Adrenal gland (tissue), 12 donors: Measurements from ENCODE around the gene FANCG. TPM values are rescaled to one million over a fixed set of nuclear protein-coding genes. Genes with fewer than 3 reads are reported as not detected.

Experiments
- DNase-seq, 7 donors: peaks; one replicate each; pipeline ENCODE4 v3.0.0-alpha.2; 2019 to 2020
- H3K27ac ChIP-seq, 5 donors: fragments of 200-600 bp; sonication (generic) in 4 of 5; 1 replicate in 3 of 5; 2 replicates in 2 of 5; pipeline versions ENCODE4 v1.5.1 to v1.8.0; 2016 to 2020; ENCODE audit warnings: mild to moderate bottlenecking in 1 of 5
- H3K27me3 ChIP-seq: fragments of 200-600 bp; 2 replicates; pipeline ENCODE4 v1.8.0; 2021
- H3K36me3 ChIP-seq, 2 donors: fragments of 200-600 bp; replicated peaks in 1 of 2; 1 replicate in 1 of 2; 2 replicates in 1 of 2; pipeline versions ENCODE4 v1.5.1 to v1.8.0; 2018 to 2022
- H3K4me1 ChIP-seq, 2 donors: fragments of 200-600 bp; replicated peaks in 1 of 2; 1 replicate in 1 of 2; 2 replicates in 1 of 2; pipeline versions ENCODE4 v1.5.1 to v1.8.0; 2018 to 2021
- H3K4me3 ChIP-seq, 4 donors: fragments of 200-600 bp; sonication (generic) in 3 of 4; one replicate each; pipeline ENCODE4 v1.5.1; 2016 to 2018
- H3K9me3 ChIP-seq, 3 donors: fragments of 200-600 bp; sonication (generic) in 1 of 3; replicated peaks in 1 of 3; 1 replicate in 2 of 3; 2 replicates in 1 of 3; pipeline versions ENCODE4 v1.5.1 to v1.8.0; 2016 to 2021
- POLR2A ChIP-seq, 2 donors: fragments of 450-650 bp; IDR thresholded peaks; one replicate each; pipeline ENCODE4 v1.6.1; 2017; ENCODE audit warnings: antibody characterized with exemption in 2 of 2, mild to moderate bottlenecking in 2 of 2, moderate library complexity in 1 of 2
- WGBS, 4 donors: extraction: QIAGEN DNeasy Blood & Tissue Kit in 2 of 4; methylation state at CpG; one replicate each; pipeline versions ENCODE4 v1.1.5 to v1.1.7; 2013 to 2017; 5-methylcytosine and 5-hydroxymethylcytosine counted together
- intact Hi-C, 2 donors: fragments of 100-400 bp; cut with DNase I; formaldehyde crosslinking; loops; one replicate each; pipeline versions ENCODE4 v1.14.1 to v1.15.0; 2022 to 2023
- polyA plus RNA-seq, 3 donors: library from polyadenylated mRNA; stranded (reverse); fragments of 200-250 nt in 2 of 3; fragments of 350-450 nt in 1 of 3; fragmentation: Illumina TruSeq in 1 of 3; extraction: RNeasy Lipid Tissue Mini Kit (QIAGEN cat#74804) in 1 of 3; gene quantifications; one replicate each; pipeline ENCODE4 v1.2.3, GENCODE V29; 2013 to 2014
- total RNA-seq, 9 donors: library from RNA; depleted of rRNA in 4 of 9; stranded (reverse); fragments of >200 nt in 4 of 9; fragments of 120-200 nt in 1 of 9; fragmentation: NEBNext Ultra II Directional in 1 of 9; extraction: Animal tissue kit (Norgen Biotek cat#: 25700) in 1 of 9; gene quantifications; one replicate each; pipeline versions ENCODE4 v1.1.0 to v1.2.4, GENCODE V29; 2013 to 2023
- TF ChIP-seq, protein P1 (sequence below), 6 experiments: fragments of 450-650 bp in 4 of 6; fragments of 200-600 bp in 2 of 6; sonication (generic) in 1 of 6; IDR thresholded peaks; 1 replicate in 5 of 6; 2 replicates in 1 of 6; pipeline versions ENCODE4 v1.5.1 to v1.8.0; 2016 to 2021; ENCODE audit warnings: antibody characterized with exemption in 6 of 6, mild to moderate bottlenecking in 2 of 6, moderate library complexity in 1 of 6
- donor health status: healthy with polysubstance abuse.
- donor health status: Bipolar disorder and iron deficiency.
- donor health status: DM: yes; HTN: yes; CAD: no.
- donor health status: DM: no; HTN: no; CAD: no.
- donor health status: DM: no; HTN: no; CAD: no.
- donor health status: DM: yes; HTN: yes; CAD: no.

The FANCG gene
- total and polyA plus RNA-seq, 12 donors = 5.5 to 31.2 (median 13.4) TPM

DNA sequence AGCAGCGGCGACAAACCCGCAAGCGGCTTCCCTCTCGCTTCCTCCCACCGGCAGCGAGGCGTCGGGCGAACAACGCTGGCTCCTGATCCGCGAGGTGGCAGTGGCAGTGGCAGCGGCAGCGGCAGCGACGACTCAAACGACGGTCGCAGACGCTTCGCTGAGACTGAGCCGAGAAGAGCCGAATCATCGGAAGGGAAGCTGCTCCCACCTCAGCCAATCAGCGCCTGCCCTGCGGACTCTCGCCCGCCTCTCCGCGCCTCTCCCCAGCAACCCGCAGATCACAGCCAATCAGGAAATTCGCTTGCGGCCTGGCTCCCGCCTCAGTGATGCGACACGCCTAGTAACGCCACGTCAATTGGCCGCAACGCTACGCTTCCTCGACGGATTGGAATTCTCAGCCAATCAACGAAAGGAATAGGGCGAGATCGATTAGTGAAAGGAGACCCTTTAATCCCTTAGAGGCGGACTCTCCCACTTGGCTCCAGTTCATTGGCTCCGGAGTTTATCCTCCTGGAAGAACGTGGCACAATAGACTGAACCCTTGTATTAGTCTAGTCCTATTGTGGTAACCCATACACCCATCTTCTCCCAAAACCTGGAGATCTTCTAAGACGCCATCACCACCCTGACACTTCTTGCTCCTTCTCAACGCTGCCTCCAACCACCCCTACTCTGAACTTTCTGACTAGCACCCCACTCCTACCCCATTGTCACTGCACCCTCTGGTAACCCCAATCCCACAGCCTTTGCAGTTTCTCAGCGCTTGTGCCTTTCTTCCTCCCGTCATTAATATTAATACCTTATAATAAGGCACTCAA lies 7.1 kb downstream of the FANCG start, which contains the start of gene VCP:
Gene VCP, minus strand, starts transcription at position 165 of the 818 bp plus-strand sequence. CDS start 272 bp downstream, outside the sequence.
- peaks cover 36 to 38% of the 10 kb centered on the region in 2 donors for H3K4me1 ChIP-seq
- DNase-seq = peak; percentile 98 to 100 (median 99)
- H3K9me3 ChIP-seq = no peaks in the 10 kb centered on the region
- peaks cover 0 to 7% of the 10 kb centered on the region in 2 donors for H3K36me3 ChIP-seq
- peak within 1 kb of the TSS; percentile 99 to 100 (median 100) for H3K27ac ChIP-seq
- peak within 1 kb of the TSS; percentile 37 to 89 (median 69) for H3K4me3 ChIP-seq
- intact Hi-C loops = no loop called here
- peak; percentile 97 to 99 for TF ChIP-seq POLR2A (IDR thresholded peaks at IDR 0.05)
- TF ChIP-seq, protein P1, sequence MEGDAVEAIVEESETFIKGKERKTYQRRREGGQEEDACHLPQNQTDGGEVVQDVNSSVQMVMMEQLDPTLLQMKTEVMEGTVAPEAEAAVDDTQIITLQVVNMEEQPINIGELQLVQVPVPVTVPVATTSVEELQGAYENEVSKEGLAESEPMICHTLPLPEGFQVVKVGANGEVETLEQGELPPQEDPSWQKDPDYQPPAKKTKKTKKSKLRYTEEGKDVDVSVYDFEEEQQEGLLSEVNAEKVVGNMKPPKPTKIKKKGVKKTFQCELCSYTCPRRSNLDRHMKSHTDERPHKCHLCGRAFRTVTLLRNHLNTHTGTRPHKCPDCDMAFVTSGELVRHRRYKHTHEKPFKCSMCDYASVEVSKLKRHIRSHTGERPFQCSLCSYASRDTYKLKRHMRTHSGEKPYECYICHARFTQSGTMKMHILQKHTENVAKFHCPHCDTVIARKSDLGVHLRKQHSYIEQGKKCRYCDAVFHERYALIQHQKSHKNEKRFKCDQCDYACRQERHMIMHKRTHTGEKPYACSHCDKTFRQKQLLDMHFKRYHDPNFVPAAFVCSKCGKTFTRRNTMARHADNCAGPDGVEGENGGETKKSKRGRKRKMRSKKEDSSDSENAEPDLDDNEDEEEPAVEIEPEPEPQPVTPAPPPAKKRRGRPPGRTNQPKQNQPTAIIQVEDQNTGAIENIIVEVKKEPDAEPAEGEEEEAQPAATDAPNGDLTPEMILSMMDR (IDR thresholded peaks at IDR 0.05) = no peak
- no peaks in the 10 kb centered on the region for H3K27me3 ChIP-seq
- 4 to 29% (median 5%) methylated on average over 9 to 54 of the region's 54 CpGs for WGBS, 4 donors

DNA sequence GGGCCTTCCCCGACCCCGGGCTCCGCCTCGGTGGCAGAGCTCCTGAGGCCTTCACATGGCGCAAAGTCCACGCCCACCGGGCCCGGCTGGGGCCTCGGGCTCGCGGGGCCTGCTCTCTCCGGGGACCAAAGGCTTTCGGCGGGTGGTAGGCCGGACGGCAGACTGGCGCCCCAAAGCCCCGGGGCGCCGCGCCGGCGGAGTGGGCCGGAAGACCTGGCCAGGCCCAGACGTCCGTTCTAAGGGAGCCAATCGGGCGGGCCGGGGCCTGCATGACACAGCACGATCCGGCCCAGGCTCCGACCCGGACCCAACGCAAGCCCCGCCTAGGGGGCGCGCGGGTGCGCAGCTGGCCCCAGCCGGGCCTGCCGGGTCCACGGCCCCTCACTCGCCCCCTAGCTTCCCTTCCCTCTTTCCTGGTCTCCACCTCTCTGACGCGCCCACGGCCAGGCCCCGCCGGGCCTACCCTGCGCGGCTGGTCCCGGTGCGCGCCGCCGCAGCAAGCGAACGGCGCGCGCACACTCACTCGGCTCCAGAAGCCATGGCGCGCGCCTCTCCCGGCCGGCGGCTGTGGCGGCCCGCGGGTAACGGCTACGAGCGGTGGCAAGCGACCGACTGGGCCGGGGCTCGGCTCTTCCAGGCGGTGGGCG lies 7.8 kb downstream of the FANCG start:
- Histone ChIP-seq H3K4me3 (peak overlapping the region; percentile 37 to 89 (median 69)), H3K9me3 (no peaks in the 10 kb centered on the region), H3K27ac (peak overlapping the region; percentile 99 to 100 (median 100)), H3K4me1 (peaks cover 38 to 39% of the 10 kb centered on the region in 2 donors), H3K36me3 (peaks cover 0 to 14% of the 10 kb centered on the region in 2 donors), H3K27me3 (no peaks in the 10 kb centered on the region)
- DNase-seq = peak; percentile 79 to 93 (median 87)
- 0 to 1% (median 1%) methylated on average over 2 to 79 of the region's 79 CpGs; no CpG with 5 or more reads in 1 of the 4 donors for WGBS, 4 donors
- intact Hi-C loops = no loop called here
- TF ChIP-seq POLR2A (IDR thresholded peaks at IDR 0.05) = no peak
- TF ChIP-seq, protein P1 (IDR thresholded peaks at IDR 0.05) = peak in 3 of 6 experiments; percentile 26 to 42 (median 31)

DNA sequence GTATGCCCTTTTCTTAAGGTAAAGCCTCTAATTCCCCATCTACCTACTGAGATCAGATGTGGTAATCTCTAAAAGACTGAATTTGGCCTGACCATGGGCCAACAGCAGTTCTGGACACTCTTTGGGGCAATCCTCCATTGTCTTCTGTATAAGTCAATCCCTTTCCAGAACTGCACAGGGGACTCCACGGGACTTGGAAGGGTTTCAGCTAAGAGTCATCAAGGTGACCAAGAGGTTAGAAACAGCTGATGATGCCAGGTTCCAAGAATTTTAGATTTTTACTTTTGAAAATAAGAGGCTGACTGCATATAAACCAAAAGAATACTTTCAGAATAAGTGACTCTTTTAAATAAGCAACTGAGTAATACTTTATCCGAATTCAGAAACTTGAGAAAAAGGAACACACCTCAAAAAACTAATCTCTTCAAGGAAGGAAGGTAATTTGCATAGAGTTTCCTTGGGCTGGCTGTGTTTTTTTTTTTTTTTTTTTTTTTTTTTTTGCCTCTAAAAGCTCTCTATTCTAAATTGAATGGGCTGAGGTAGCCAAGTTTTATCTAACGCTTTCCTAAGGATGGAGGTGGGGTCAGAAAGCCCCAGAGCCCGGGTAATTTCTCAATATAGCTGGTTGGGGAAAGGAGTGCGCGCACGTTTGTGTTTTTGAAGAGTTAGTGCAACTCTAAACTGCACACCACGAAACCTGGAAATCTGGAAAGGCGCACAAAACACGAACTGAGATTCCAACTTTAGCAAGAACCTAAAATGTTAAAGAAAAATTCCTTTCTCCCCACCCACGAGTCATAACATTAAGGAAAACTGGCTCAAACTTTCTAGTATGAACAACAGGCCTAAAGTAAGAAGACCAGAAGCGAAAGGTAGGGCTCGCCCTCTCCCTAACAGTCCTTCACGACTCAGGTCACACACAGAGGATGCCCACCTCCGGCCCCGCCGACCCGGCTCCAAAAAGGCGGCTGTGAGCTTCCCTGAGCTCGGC lies 8.6 kb downstream of the FANCG start:
- TF ChIP-seq POLR2A (IDR thresholded peaks at IDR 0.05) = no peak
- WGBS, 4 donors = 1 to 2% (median 1%) methylated on average over 15 to 20 of the region's 20 CpGs
- H3K36me3 ChIP-seq = peaks cover 0 to 22% of the 10 kb centered on the region in 2 donors
- DNase-seq = peak in 5 of 7 donors; percentile 49 to 65 (median 62)
- peak overlapping the region; percentile 99 to 100 (median 100) for H3K27ac ChIP-seq
- peaks cover 38 to 39% of the 10 kb centered on the region in 2 donors for H3K4me1 ChIP-seq
- intact Hi-C loops = no loop called here
- no peaks in the 10 kb centered on the region for H3K27me3 ChIP-seq
- H3K4me3 ChIP-seq = peak overlapping the region; percentile 37 to 89 (median 69)
- H3K9me3 ChIP-seq = no peaks in the 10 kb centered on the region

GRCh38 chr9:35069020-35069419 lies 10.7 kb downstream of the FANCG start:
- WGBS, 4 donors = 38 to 55% (median 41%) methylated on average over 4 of the region's 4 CpGs
- DNase-seq = no peak
- intact Hi-C loops = loop anchor here in 1 of 2 donors (10.0 kb wide), 1 partner anchor 74 kb away; no protein-coding TSS in a partner anchor
- H3K36me3 ChIP-seq = peaks cover 0 to 43% of the 10 kb centered on the region in 2 donors
- TF ChIP-seq, protein P1 (IDR thresholded peaks at IDR 0.05) = no peak
- TF ChIP-seq POLR2A (IDR thresholded peaks at IDR 0.05) = no peak
- H3K27ac ChIP-seq = peak overlapping the region in 1 of 5 donors; percentile 20
- H3K9me3 ChIP-seq = no peaks in the 10 kb centered on the region
- H3K4me3 ChIP-seq = peak overlapping the region in 1 of 4 donors; percentile 86
- H3K27me3 ChIP-seq = no peaks in the 10 kb centered on the region
- H3K4me1 ChIP-seq = peaks cover 38 to 39% of the 10 kb centered on the region in 2 donors
